ENCODE data around the gene RPL31. TPM values are rescaled to one million over a fixed set of nuclear protein-coding genes. Genes with fewer than 3 reads are reported as not detected.

The RPL31 gene
- total RNA-seq, 1 donor from 2014 or later = 966 TPM

Other genes starting within 250 kb of the RPL31 start
- 47.4 TPM for gene NPAS2, start 182.2 kb upstream of the RPL31 start, total RNA-seq
- gene TBC1D8, start 149.1 kb downstream of the RPL31 start, total RNA-seq = 72.1 TPM

All from mucosa of gallbladder (tissue), 1 donor.